ENCODE data around the gene TSPAN8.

Gene TSPAN8

GRCh38 chr12:71183018-71183417 is 25.2 kb upstream of the TSPAN8 start:
- H3K4me3 ChIP-seq (replicated peaks in 1 of 2; ENCODE audit: low read depth in 2 of 2, low read length in 2 of 2), result no peak overlapping the region
- no peak for TF ChIP-seq CTCF (IDR thresholded peaks at IDR 0.05; ENCODE audit: low read depth, low read length)
- peak; percentile 76 to 77 for DNase-seq (ENCODE audit: low read depth in 2 of 2)

GRCh38 chr12:71178162-71178561 is 20.4 kb upstream of the TSPAN8 start:
- no peak for DNase-seq (ENCODE audit: low read depth in 2 of 2)
- no peak overlapping the region for H3K4me3 ChIP-seq (replicated peaks in 1 of 2; ENCODE audit: low read depth in 2 of 2, low read length in 2 of 2)
- TF ChIP-seq CTCF (IDR thresholded peaks at IDR 0.05; ENCODE audit: low read depth, low read length), result no peak

GRCh38 chr12:71174825-71175224 is 17.0 kb upstream of the TSPAN8 start:
- no peak for DNase-seq (ENCODE audit: low read depth in 2 of 2)
- no peak overlapping the region for H3K4me3 ChIP-seq (replicated peaks in 1 of 2; ENCODE audit: low read depth in 2 of 2, low read length in 2 of 2)
- TF ChIP-seq CTCF (IDR thresholded peaks at IDR 0.05; ENCODE audit: low read depth, low read length), result no peak

- peak in 1 of 2 donors; percentile 53 for DNase-seq (ENCODE audit: low read depth in 2 of 2)
- no peak for TF ChIP-seq CTCF (IDR thresholded peaks at IDR 0.05; ENCODE audit: low read depth, low read length)
- no peak overlapping the region for H3K4me3 ChIP-seq (replicated peaks in 1 of 2; ENCODE audit: low read depth in 2 of 2, low read length in 2 of 2)
These were observed 16.3 kb upstream of the TSPAN8 start for GRCh38 chr12:71174146-71174545.

- no peak for DNase-seq (ENCODE audit: low read depth in 2 of 2)
- no peak for TF ChIP-seq CTCF (IDR thresholded peaks at IDR 0.05; ENCODE audit: low read depth, low read length)
These were observed 12.7 kb upstream of the TSPAN8 start for GRCh38 chr12:71170456-71170855.

GRCh38 chr12:71169286-71169685 is 11.5 kb upstream of the TSPAN8 start:
- TF ChIP-seq CTCF (IDR thresholded peaks at IDR 0.05; ENCODE audit: low read depth, low read length), result no peak
- DNase-seq (ENCODE audit: low read depth in 2 of 2), result peak in 1 of 2 donors; percentile 59
- no peak overlapping the region for H3K4me3 ChIP-seq (replicated peaks in 1 of 2; ENCODE audit: low read depth in 2 of 2, low read length in 2 of 2)

More at GRCh38 chr12:71170456-71170855, 12.7 kb upstream of the TSPAN8 start:
- H3K4me3 ChIP-seq (replicated peaks in 1 of 2; ENCODE audit: low read depth in 2 of 2, low read length in 2 of 2), result no peak overlapping the region

- TF ChIP-seq CTCF (IDR thresholded peaks at IDR 0.05; ENCODE audit: low read depth, low read length), result no peak
- no peak overlapping the region for H3K4me3 ChIP-seq (replicated peaks in 1 of 2; ENCODE audit: low read depth in 2 of 2, low read length in 2 of 2)
- peak in 1 of 2 donors; percentile 37 for DNase-seq (ENCODE audit: low read depth in 2 of 2)
These were observed 9.2 kb upstream of the TSPAN8 start for GRCh38 chr12:71166862-71167496.

All from cardiac fibroblast (primary cell).